Kidney glomerular epithelial cell (primary cell): Measurements from ENCODE around the gene OXGR1.

Experiments used
- DNase-seq: peaks from one replicate; lab custom pipeline; 2025; lab: John Stamatoyannopoulos, UW

Gene OXGR1

GRCh38 chr13:96963786-96964475 lies 30.3 kb downstream of the OXGR1 start:
- DNase-seq = no peak

GRCh38 chr13:96960379-96960778 lies 33.9 kb downstream of the OXGR1 start:
- no peak for DNase-seq

GRCh38 chr13:96958286-96958891 lies 35.9 kb downstream of the OXGR1 start:
- peak; percentile 12 for DNase-seq

DNA sequence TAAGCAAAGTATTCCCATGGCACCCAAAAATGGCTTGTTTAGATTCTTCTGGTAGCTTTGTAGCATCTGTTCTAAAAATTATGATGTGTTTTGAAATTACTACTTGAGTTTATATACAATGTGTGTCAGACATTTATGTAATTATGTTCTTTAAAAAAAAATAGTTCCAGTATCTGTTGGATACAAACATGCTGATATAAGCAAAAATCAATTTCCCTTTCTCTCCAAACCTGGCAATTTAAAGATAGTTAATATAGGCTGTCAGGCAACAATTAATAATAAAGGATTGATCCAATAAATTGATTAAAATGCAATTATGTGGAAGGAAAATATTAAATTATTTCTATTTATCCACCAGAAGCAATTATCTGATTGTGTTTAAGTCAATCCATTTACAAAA lies 41.7 kb downstream of the OXGR1 start:
- no peak for DNase-seq

DNA sequence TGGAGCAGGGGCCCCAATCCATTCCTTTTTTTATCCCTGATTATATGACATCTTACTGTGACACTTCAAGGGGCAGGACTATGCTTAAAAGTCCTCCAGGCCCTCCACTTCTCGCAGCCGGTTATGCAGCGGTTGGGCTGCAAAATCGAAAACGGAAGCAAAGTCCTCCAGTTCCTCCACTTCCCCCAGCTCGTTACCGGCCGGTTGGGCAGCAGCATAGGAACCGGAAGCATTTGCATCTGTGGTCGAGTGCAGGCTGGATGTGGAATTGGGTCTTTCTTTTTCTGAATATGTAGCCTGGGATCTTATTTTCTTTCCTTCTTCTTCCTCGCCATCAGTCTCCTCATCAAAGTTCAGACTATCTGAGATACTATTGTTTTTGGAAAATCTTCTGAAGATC lies 46.1 kb downstream of the OXGR1 start:
- no peak for DNase-seq

GRCh38 chr13:96947343-96947910 lies 46.8 kb downstream of the OXGR1 start:
- DNase-seq = no peak

DNA sequence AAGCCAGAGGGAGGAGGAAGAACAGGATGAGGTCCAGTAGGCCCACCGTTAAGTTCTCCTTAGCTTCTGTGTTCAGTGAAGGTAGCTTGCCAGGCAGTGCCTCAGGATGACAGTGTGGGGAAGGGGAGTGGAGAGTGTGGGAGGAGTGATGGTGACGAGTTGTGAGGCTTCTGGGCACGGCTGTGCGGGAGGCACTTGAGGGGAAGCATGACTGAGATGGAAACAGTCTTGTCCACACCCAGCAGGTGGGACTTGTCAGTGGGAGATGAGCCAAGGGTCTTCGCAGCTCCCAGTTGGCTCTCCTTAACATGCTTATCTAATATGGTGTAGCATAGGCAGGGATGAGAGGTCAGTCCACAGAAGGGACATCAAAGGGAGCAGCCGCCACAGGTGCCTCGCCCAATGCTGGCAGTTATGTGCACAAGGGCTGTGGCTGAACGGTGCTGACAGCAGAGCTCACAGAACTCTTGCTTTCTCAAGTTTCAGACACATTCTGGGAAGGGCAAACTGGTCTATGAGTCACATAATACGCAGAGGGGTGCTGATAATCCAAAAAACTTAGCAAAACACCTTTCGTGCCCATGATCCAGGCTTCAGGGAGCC lies 47.5 kb downstream of the OXGR1 start:
- no peak for DNase-seq

DNA sequence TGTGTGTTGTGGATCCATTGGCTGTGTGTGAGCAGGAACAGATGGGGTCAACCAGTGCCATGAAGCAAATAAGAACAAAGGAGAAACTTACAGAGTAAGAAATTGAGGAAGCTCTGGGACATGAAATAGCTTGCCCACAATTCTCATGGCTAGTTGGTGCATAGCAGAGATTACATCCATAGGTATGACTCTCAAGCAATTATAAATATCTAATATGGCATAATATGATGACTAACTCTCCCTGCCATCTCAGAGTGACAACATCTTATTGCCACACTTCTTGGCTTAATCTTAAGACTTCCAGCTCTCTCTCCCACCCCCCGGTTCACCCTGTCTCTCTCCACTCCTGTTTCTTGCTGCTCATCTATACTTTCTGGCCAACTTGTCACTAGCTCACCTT lies 53.3 kb downstream of the OXGR1 start:
- DNase-seq = no peak

- DNase-seq = no peak
These were observed 58.4 kb downstream of the OXGR1 start for GRCh38 chr13:96935901-96936300.
